Neural cell (in vitro differentiated cells): ENCODE data around the gene C1QC.

Experiments
- CTCF ChIP-seq: fragments of 450-650 bp; IDR thresholded peaks from 2 replicates; pipeline ENCODE4 v1.5.1; 2014; ENCODE audit warnings: antibody characterized with exemption, mild to moderate bottlenecking, moderate library complexity; ENCODE audit not compliant: poor library complexity, severe bottlenecking
- EP300 ChIP-seq: fragments of 450-650 bp; conservative IDR thresholded peaks from 2 replicates; pipeline ENCODE4 v1.6.1; 2014; ENCODE audit warnings: antibody characterized with exemption, mild to moderate bottlenecking, moderate library complexity; ENCODE audit not compliant: poor library complexity, severe bottlenecking
- EZH2 ChIP-seq: fragments of 200-600, 300-800 bp; shearing (Covaris generic), sonication (generic); IDR thresholded peaks from 2 replicates; pipeline ENCODE4 v1.6.1; 2014; ENCODE audit warnings: antibody characterized with exemption, low read length, borderline replicate concordance, mild to moderate bottlenecking; ENCODE audit not compliant: insufficient read depth, poor library complexity, severe bottlenecking
- MXI1 ChIP-seq: fragments of 450-650 bp; conservative IDR thresholded peaks from 2 replicates; pipeline ENCODE4 v1.6.1; 2014; ENCODE audit warnings: antibody characterized with exemption, mild to moderate bottlenecking; ENCODE audit not compliant: poor library complexity, severe bottlenecking
- POLR2AphosphoS5 ChIP-seq: IDR thresholded peaks from 2 replicates; pipeline ENCODE4 v1.6.1; 2012
- RAD21 ChIP-seq: fragments of 450-650 bp; conservative IDR thresholded peaks from 2 replicates; pipeline ENCODE4 v1.6.1; 2014; ENCODE audit warnings: antibody characterized with exemption, mild to moderate bottlenecking, moderate library complexity
- SMC3 ChIP-seq: fragments of 450-650 bp; conservative IDR thresholded peaks from 2 replicates; pipeline ENCODE4 v1.6.1; 2014; ENCODE audit warnings: antibody characterized with exemption, mild to moderate bottlenecking, moderate library complexity; ENCODE audit not compliant: poor library complexity
- TAF1 ChIP-seq: IDR thresholded peaks from 2 replicates; pipeline ENCODE4 v1.6.1; 2012; ENCODE audit warnings: low read depth
- TF ChIP-seq, protein P1 (sequence below): IDR thresholded peaks from 2 replicates; pipeline ENCODE4 v1.6.1; 2012; ENCODE audit warnings: borderline replicate concordance

GRCh38 chr1:22606161-22606560 is 37.3 kb upstream of the C1QC start:
- TF ChIP-seq TAF1 (no peak), CTCF (no peak), EP300 (no peak), POLR2AphosphoS5 (no peak), MXI1 (no peak), EZH2 (no peak), RAD21 (no peak), SMC3 (no peak)
- TF ChIP-seq, protein P1, sequence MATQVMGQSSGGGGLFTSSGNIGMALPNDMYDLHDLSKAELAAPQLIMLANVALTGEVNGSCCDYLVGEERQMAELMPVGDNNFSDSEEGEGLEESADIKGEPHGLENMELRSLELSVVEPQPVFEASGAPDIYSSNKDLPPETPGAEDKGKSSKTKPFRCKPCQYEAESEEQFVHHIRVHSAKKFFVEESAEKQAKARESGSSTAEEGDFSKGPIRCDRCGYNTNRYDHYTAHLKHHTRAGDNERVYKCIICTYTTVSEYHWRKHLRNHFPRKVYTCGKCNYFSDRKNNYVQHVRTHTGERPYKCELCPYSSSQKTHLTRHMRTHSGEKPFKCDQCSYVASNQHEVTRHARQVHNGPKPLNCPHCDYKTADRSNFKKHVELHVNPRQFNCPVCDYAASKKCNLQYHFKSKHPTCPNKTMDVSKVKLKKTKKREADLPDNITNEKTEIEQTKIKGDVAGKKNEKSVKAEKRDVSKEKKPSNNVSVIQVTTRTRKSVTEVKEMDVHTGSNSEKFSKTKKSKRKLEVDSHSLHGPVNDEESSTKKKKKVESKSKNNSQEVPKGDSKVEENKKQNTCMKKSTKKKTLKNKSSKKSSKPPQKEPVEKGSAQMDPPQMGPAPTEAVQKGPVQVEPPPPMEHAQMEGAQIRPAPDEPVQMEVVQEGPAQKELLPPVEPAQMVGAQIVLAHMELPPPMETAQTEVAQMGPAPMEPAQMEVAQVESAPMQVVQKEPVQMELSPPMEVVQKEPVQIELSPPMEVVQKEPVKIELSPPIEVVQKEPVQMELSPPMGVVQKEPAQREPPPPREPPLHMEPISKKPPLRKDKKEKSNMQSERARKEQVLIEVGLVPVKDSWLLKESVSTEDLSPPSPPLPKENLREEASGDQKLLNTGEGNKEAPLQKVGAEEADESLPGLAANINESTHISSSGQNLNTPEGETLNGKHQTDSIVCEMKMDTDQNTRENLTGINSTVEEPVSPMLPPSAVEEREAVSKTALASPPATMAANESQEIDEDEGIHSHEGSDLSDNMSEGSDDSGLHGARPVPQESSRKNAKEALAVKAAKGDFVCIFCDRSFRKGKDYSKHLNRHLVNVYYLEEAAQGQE, result no peak
